HUES6 (cell line): ENCODE results near the gene OBP2A.

Source experiments
- H3K27ac ChIP-seq: 2 replicates; pipeline ENCODE4 v1.7.0; 2013; ENCODE audit warnings: low read depth, mild to moderate bottlenecking, low read length, inconsistent platforms
- H3K27me3 ChIP-seq: 2 replicates; pipeline ENCODE4 v1.6.1; 2013; ENCODE audit warnings: low read length; ENCODE audit not compliant: control insufficient read depth, insufficient read depth
- H3K36me3 ChIP-seq: 2 replicates; pipeline ENCODE4 v1.6.1; 2013; ENCODE audit warnings: low read length; ENCODE audit not compliant: control insufficient read depth, insufficient read depth
- H3K4me1 ChIP-seq: 2 replicates; pipeline ENCODE4 v1.6.1; 2013; ENCODE audit warnings: low read length; ENCODE audit not compliant: control insufficient read depth, insufficient read depth
- H3K4me3 ChIP-seq: 2 replicates; pipeline ENCODE4 v1.5.1; 2013; ENCODE audit warnings: low read depth, low read length
- H3K9ac ChIP-seq: one replicate; pipeline ENCODE4 v1.6.1; 2013; ENCODE audit warnings: mild to moderate bottlenecking, low read length
- H3K9me3 ChIP-seq: 2 replicates; pipeline ENCODE4 v1.6.1; 2013; ENCODE audit warnings: low read depth, low read length; ENCODE audit not compliant: control insufficient read depth, insufficient read depth

OBP2A gene

DNA sequence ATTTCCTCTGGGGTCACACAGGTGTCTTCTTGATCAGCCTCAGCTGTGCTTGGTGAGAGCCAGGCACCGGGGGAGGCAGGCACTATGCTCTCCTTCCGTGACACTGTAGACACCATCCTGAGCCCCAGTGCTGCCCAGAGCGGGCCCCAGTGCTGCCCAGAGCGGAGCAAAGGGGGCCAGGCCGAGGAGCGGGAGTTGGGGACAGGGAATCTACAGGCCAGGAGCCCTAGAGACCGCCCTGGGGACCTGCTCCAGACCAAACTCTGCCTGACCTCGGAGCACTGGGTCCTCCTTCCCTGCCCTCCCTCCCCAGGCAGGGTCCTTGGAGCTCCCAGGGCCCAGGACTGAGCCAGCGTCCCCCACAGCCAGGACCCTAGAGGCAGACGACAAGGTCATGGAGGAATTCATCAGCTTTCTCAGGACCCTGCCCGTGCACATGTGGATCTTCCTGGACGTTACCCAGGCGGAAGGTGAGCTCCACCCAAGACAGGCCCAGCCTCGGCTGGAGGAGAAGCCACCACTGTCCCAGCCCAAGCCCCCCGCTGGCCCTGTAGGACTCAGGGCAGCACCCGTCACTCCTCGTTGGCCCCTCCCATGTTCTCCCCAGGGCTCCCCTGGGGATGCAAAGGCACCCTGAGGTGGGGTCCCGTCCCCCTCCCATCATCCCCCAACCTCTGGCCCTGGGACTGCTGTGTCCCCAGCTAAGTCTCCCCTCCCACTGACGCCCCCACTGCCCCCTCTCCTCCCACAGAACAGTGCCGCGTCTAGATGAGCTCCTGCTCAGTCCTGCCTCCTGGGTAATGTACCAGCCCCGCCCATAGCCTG is 45.8 kb downstream of the OBP2A start:
- H3K27me3 ChIP-seq = no peaks in the 10 kb centered on the region
- 0 out of 2 replicates have a peak, but pooled peaks cover 5% of the 10 kb centered on the region for H3K9me3 ChIP-seq
- no peaks in the 10 kb centered on the region for H3K36me3 ChIP-seq
- H3K4me3 ChIP-seq = no peak overlapping the region
- H3K9ac ChIP-seq = no peak overlapping the region
- H3K4me1 ChIP-seq = no peaks in the 10 kb centered on the region
- H3K27ac ChIP-seq = no peak overlapping the region

DNA sequence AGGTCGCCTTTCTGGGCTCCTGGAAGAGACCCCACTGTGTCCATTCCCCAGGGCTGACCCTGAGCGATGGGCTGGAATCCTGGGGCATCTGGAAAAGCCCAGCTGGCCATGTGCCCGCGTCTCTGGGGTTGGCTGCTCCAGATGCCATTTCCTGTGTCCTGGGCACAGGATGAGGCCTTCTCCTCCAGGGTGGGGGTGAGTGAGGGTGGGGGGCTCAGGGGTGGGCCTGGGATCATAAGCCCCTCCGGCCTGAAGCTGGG is 46.3 kb downstream of the OBP2A start:
- Histone ChIP-seq H3K9me3 (0 out of 2 replicates have a peak, but pooled peaks cover 5% of the 10 kb centered on the region), H3K36me3 (no peaks in the 10 kb centered on the region), H3K4me3 (no peak overlapping the region), H3K27me3 (no peaks in the 10 kb centered on the region), H3K27ac (no peak overlapping the region), H3K4me1 (no peaks in the 10 kb centered on the region), H3K9ac (no peak overlapping the region)

DNA sequence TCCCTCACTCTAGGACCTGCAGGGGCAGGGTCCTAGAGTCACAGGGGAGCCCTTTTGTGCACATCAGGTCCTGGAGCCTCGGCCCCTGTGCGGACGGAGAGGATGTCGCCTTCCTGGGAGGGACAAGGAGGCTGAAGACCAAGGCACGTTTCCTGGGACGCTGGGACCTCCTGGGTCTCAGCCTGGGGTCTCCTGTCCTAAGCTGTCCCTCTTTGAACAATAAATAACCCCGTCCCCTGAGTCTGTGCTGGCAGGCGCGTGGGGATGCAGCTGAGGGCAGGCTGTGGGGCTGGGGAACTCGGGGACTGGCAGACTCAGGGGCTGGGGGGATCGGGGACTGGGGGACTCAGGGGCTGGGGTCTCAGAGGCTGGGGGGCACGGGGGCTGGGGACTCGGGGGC is 46.7 kb downstream of the OBP2A start:
- Histone ChIP-seq H3K4me3 (no peak overlapping the region), H3K27ac (no peak overlapping the region), H3K36me3 (no peaks in the 10 kb centered on the region), H3K4me1 (no peaks in the 10 kb centered on the region), H3K27me3 (no peaks in the 10 kb centered on the region), H3K9ac (no peak overlapping the region), H3K9me3 (0 out of 2 replicates have a peak, but pooled peaks cover 5% of the 10 kb centered on the region)

DNA sequence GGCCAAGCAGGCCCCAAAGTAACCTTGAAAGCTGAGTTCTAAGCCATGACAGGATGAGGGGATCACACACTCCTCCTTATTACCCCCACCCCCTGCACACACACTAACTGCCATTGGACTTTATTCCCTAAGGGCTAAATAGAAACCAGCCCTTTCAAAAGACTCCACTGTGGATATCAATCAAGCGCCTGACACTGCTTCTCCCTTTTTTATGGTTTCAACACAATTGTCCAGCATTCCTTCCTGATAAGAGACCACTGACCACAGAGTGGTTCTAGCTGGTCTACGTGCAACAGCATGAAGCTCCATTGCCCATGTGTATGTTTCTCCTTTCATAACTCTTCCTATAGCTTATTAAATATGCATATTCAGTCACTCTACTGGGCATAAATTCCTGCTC is 50.3 kb downstream of the OBP2A start:
- H3K27me3 ChIP-seq = no peaks in the 10 kb centered on the region
- peaks cover 7% of the 10 kb centered on the region; the same call in 1 of the 2 replicates for H3K9me3 ChIP-seq
- no peak overlapping the region for H3K9ac ChIP-seq
- H3K4me1 ChIP-seq = no peaks in the 10 kb centered on the region
- H3K27ac ChIP-seq = no peak overlapping the region
- H3K4me3 ChIP-seq = no peak overlapping the region
- H3K36me3 ChIP-seq = no peaks in the 10 kb centered on the region
